CD4-positive, alpha-beta T cell treated with Interleukin-6 at 100 ng/mL for 8 hours (primary cell): ENCODE results near the gene SLC22A25.
"Not testable (repeated sequence)": the region's sequence is repeated elsewhere in the genome, so short reads cannot be mapped to it uniquely, and the experiment has no call there.

Experiments used
- DNase-seq: peaks from one replicate; pipeline ENCODE4 v3.0.0-alpha.2; 2020; ENCODE audit warnings: mixed read lengths, low spot score

The SLC22A25 gene

DNA sequence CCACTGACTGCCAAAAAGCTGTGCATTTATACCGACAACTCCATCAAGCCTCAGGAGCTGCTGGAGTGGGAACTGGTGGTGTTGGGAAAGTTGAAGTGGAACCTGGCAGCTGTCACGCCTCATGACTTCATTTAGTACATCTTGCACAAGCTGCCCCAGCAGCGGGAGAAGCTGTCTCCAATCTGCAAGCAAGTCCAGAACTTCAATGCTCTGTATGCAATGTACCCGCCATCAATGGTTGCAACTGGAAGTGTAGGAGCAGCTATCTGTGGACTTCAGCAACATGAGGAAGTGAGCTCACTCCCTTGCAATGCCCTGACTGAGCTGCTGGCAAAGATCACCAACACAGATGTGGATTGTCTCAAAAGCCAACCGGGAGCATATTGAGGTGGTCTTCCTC is at the start of gene SLC22A25:
Gene SLC22A25, minus strand, starts transcription at position 67 of the 400 bp plus-strand sequence. CDS start 13,947 bp downstream, outside the sequence.
- DNase-seq = no peak

DNA sequence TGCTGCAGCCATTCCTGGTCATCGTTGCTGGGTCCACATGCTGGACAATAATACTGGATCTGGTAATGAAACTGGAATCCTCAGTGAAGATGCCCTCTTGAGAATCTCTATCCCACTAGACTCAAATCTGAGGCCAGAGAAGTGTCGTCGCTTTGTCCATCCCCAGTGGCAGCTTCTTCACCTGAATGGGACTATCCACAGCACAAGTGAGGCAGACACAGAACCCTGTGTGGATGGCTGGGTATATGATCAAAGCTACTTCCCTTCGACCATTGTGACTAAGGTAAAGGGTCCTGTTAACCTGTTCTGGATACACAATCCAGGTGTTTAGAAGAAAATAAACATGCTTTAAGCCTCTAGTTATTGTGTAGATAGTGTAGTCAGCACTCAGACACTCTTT is 46.9 kb upstream of the SLC22A25 start:
- DNase-seq = no peak

GRCh38 chr11:63289658-63290057 is 46.3 kb upstream of the SLC22A25 start:
- DNase-seq = no peak

- no peak for DNase-seq
These were observed 39.2 kb upstream of the SLC22A25 start for GRCh38 chr11:63282579-63282978.

GRCh38 chr11:63280920-63281319 is 37.5 kb upstream of the SLC22A25 start:
- no peak for DNase-seq

DNA sequence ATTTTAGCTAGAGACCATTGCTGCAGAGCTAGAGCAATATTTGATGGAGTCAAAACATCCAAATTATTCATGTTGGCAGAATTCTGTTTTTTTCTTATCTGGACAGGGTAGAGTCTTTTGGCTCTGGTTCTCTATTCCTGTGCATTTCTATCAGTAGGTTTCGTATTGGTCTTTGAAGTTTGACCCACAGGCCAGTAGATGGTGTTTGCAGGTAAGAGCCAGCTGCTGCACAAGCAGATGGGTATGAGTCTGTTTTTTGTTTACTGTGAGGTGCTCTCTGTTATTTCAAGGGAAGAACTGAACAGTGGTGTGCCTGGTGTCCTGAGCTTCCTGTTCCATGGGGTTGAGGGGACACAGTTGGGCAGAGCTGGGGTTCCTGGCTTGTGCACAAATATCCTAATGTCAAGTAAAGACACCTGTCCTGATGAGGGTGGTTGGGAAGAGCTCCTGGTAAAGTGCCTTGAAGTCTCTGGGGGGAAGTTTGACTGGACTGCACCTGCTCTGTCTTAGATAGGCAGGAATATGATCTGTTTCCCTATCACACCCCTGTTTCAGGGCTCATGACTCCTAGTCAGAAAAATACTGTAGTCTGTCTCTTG is 34.0 kb upstream of the SLC22A25 start:
- no peak for DNase-seq

GRCh38 chr11:63274776-63275175 is 31.4 kb upstream of the SLC22A25 start:
- DNase-seq = no peak

DNA sequence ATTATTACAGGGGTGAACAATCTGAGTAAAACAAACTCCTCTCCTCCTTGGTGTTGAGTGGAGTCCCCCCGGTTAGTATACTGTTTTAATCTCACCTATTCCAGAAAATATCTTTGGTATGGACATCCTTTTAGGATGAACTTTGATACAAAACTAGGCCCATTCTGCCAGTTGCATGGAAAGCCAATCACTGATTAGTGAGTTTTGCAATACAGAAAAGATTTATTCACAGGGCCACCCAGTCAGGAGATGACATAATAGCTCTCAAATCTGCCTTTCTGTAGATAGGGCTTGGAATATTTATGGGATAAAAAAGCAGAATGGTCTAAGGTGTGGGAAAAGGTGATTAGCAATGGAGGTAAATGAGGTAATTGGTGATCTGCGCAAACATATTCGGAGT is 30.3 kb upstream of the SLC22A25 start:
- no peak for DNase-seq

DNA sequence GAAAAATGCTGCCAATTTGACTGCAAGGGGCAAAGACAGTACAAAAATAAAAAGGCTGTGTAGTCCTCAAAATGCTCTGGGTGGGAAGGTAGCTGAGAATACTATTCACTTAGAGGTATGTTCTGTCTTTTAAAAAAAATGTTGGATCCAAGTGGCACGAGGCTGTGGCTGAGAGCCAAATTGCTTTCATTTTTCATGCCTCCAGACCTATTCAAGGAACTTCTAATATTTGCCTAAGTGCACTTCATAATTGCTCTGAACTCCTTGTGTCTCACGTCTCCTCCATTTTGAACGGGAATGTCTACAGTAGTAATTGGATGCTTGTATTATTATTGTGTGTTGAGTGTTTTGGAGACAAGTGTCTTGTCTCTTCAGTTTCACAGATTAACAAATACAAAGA is 19.1 kb upstream of the SLC22A25 start:
- no peak for DNase-seq

GRCh38 chr11:63251312-63251711 is 7.9 kb upstream of the SLC22A25 start:
- no peak for DNase-seq

GRCh38 chr11:63250162-63251050 is 7.0 kb upstream of the SLC22A25 start:
- DNase-seq = no peak

DNA sequence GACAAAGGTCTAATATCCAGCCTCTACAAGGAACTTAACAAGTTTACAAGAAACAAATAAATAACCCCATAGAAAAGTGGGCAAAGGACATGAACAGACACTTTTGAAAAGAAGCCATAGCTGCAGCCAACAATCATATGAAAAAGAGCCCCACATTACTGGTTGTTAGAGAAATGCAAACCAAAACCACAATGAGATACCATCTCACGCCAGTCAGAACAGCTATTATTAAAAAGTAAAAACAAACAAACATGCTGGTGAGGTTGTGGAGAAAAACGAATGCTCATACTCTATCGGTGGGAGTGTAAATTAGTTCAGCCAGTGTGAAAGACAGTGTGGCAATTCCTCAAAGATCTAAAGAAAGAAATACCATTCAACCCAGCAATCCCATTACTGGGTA is 5.6 kb upstream of the SLC22A25 start:
- DNase-seq = no peak

DNA sequence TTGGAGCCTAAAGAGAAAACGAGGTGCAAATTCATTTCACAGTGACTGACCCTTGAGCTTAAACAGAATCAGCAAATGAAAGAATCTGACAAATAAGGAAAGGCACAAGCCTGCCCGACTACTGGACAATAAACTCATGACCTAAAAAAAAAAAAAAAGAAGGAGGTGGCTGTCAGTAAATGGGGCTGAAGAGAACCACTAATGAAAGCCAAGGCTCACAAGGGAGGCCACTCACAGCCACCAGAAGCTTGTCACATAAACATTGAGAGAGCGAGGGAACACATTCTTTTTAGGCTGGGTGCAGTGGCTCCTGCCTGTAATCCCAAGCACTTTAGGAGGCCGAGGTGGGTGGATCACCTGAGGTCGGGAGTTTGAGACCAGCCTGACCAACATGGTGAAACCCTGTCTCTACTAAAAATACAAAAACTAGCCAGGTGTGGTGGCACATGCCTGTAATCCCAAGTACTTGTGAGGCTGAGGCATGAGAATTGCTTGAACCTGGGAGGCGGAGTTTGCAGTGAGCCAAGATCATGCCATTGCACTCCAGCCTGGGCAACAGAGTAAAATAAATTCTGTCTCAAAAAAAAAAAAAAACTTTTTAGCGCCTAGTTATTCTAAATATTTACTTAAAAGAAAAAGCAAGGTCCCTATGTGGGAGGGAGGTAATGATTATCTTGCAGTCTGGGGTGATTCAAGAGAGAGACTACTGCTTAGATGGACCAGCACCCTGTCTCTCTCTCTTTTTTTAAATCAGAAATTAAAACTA is 4.0 kb upstream of the SLC22A25 start:
- DNase-seq = not testable (repeated sequence)

- no peak for DNase-seq
These were observed 2.6 kb upstream of the SLC22A25 start for GRCh38 chr11:63246045-63246444.

GRCh38 chr11:63244862-63245261 is 1.5 kb upstream of the SLC22A25 start:
- no peak for DNase-seq

- no peak for DNase-seq
These were observed 1.2 kb downstream of the SLC22A25 start for GRCh38 chr11:63242089-63242781.

DNA sequence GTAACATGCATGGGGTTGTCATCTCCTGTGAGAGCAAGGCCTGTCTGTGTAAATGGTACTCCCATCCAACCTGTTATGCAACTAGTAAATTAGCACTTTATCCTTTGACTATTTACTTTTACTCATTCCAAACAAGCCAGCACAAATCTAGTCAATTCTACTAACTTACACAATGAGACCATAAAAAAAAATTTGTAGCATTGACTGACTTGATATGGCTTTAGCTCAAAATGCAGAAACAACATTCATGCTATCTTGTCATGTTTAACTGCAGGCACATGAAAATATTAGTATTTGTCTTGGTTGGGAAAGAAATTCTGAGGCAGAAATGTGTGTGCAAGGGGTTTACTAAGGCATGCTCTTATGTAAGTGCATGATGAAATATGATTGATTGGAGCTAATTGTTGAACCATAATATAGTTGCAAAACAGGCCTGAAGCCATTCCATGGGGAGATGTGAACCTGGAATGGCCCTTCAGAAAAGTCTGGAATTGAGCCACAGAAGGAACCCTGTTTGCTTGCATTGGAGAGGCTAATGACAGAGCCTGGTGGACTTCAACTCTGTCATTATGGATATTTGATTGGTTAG is 2.5 kb downstream of the SLC22A25 start:
- no peak for DNase-seq

DNA sequence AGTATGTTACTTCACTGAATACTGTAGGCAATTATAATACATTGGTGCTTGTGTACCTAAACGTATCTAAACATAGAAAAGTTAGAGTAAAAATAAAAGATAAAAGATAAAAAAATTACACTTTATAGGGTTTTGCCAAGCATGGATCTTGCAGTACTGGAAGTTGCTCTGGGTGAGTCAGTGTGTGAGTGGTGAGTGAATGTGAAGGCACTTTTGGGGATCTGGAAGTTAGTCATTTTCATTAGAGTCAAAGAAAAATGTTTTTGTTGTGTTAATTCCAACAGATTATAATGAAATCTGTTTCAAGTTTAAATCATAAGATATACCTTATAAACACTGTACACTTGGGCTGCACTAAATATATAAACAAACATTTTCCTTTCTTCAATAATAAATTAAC is 3.3 kb downstream of the SLC22A25 start:
- DNase-seq = no peak

DNA sequence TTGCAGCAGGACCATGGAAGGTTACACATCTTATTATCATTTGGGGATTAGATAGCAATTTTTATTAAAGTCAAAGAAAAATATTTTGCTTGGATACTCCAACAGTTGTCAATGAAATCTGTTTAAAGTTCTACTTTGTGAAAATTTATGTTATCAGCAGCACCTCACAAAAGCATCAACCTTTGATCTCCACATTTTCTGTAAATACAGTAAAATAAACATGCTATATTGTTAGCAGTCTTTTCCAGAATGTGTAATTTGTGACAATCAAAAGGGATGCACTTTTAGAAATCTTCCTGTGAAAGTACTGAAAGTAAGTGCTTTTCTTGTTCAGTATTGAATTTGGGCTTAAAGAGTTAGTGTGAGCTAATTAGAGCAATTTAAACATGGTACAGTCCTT is 4.1 kb downstream of the SLC22A25 start:
- no peak for DNase-seq

GRCh38 chr11:63237413-63237812 is 6.0 kb downstream of the SLC22A25 start:
- DNase-seq = no peak
